IMR-90 (cell line): ENCODE data around the gene TMTC1. TPM values are rescaled to one million over a fixed set of nuclear protein-coding genes. Genes with fewer than 3 reads are reported as not detected.

Experiments used
- ATAC-seq: fragments of 200-7000 bp; cut with Tn5 transposase; 2 replicates; pipeline ENCODE4 v1.9.1; 2020; ENCODE audit warnings: low read depth, mild to moderate bottlenecking, moderate library complexity
- BruUV-seq: library from RNA; stranded (reverse); fragments of 400-500 nt; replicated peaks from 2 replicates; lab custom pipeline; 2021; lab: Mats Ljungman, UMichigan
- CTCF ChIA-PET: fragments of 300-600 bp; formaldehyde crosslinking; extraction: SDS; loops from one replicate; lab custom pipeline; 2021; ENCODE audit warnings: antibody characterized with exemption; lab: Yijun Ruan, JAX
- POLR2A ChIA-PET: fragments of 300-600 bp; sonication (Branson Sonifier 250); formaldehyde crosslinking; loops from one replicate; lab custom pipeline; 2022; ENCODE audit warnings: antibody characterized with exemption; ENCODE audit not compliant: unreplicated experiment; lab: Charles Lee
- DNase-seq: peaks from one replicate; pipeline ENCODE4 v3.0.0; 2013
- H2AFZ ChIP-seq: replicated peaks from 2 replicates; pipeline ENCODE3; 2013; ENCODE audit warnings: low read length, mild to moderate bottlenecking; ENCODE audit not compliant: poor library complexity
- H2AK5ac ChIP-seq: 2 replicates; pipeline ENCODE4 v1.6.1; 2013; ENCODE audit warnings: low read depth, low read length, inconsistent platforms
- H2AK9ac ChIP-seq: replicated peaks from 2 replicates; pipeline ENCODE3; 2013; ENCODE audit warnings: mild to moderate bottlenecking, low read depth, low read length, moderate library complexity; ENCODE audit not compliant: poor library complexity
- H2BK120ac ChIP-seq: 2 replicates; pipeline ENCODE4 v1.6.1; 2013; ENCODE audit warnings: low read depth, low read length, inconsistent platforms
- H2BK15ac ChIP-seq: 3 replicates; pipeline ENCODE4 v1.6.1; 2013; ENCODE audit warnings: low read depth, low read length, inconsistent platforms
- H2BK20ac ChIP-seq: 2 replicates; pipeline ENCODE4 v1.6.1; 2013; ENCODE audit warnings: low read depth, mild to moderate bottlenecking, inconsistent platforms, low read length, moderate library complexity
- H2BK5ac ChIP-seq: 2 replicates; pipeline ENCODE4 v1.6.1; 2013; ENCODE audit warnings: mild to moderate bottlenecking, low read depth, low read length, inconsistent platforms; ENCODE audit not compliant: poor library complexity, severe bottlenecking
- H3K14ac ChIP-seq: replicated peaks from 2 replicates; pipeline ENCODE4 v1.6.1; 2013; ENCODE audit warnings: low read depth, low read length, inconsistent platforms
- H3K18ac ChIP-seq: 2 replicates; pipeline ENCODE4 v1.6.1; 2013; ENCODE audit warnings: low read depth, low read length, control low read depth
- H3K23ac ChIP-seq: 2 replicates; pipeline ENCODE4 v1.6.1; 2013; ENCODE audit warnings: low read depth, low read length, inconsistent platforms
- H3K27ac ChIP-seq: 2 replicates; pipeline ENCODE4 v1.5.1; 2013; ENCODE audit warnings: mild to moderate bottlenecking, control low read depth, low read length; ENCODE audit not compliant: insufficient read depth
- H3K27me3 ChIP-seq: 2 replicates; pipeline ENCODE4 v1.6.1; 2013; ENCODE audit warnings: low read length; ENCODE audit not compliant: control insufficient read depth, insufficient read depth
- H3K36me3 ChIP-seq: 2 replicates; pipeline ENCODE4 v1.6.1; 2013; ENCODE audit warnings: low read length, mixed read lengths; ENCODE audit not compliant: control insufficient read depth, insufficient read depth
- H3K4ac ChIP-seq: 2 replicates; pipeline ENCODE4 v1.6.1; 2013; ENCODE audit warnings: low read depth, low read length, inconsistent platforms
- H3K4me1 ChIP-seq: 2 replicates; pipeline ENCODE4 v1.6.1; 2013; ENCODE audit warnings: low read length, mixed read lengths; ENCODE audit not compliant: control insufficient read depth, insufficient read depth
- H3K4me2 ChIP-seq: 2 replicates; pipeline ENCODE4 v1.6.1; 2013; ENCODE audit warnings: low read depth, mild to moderate bottlenecking, control low read depth, low read length, moderate library complexity
- H3K4me3 ChIP-seq: 2 replicates; pipeline ENCODE4 v1.5.1; 2013; ENCODE audit warnings: low read depth, mild to moderate bottlenecking, control low read depth, low read length, moderate library complexity; ENCODE audit not compliant: insufficient read depth
- H3K56ac ChIP-seq: 2 replicates; pipeline ENCODE4 v1.6.1; 2013; ENCODE audit warnings: low read length, inconsistent platforms; ENCODE audit not compliant: insufficient read depth; ENCODE audit errors: extremely low read depth
- H3K79me1 ChIP-seq, 2 experiments: 2 replicates each; pipeline ENCODE4 v1.6.1; 2013; ENCODE audit warnings: low read length in 2 of 2, inconsistent platforms in 1 of 2, low read depth in 1 of 2
- H3K9ac ChIP-seq: 2 replicates; pipeline ENCODE4 v1.6.1; 2013; ENCODE audit warnings: low read depth, low read length, control low read depth
- H3K9me1 ChIP-seq: 2 replicates; pipeline ENCODE4 v1.6.1; 2013; ENCODE audit warnings: low read length, inconsistent platforms; ENCODE audit not compliant: insufficient read depth
- H3K9me3 ChIP-seq: 2 replicates; pipeline ENCODE4 v1.6.1; 2013; ENCODE audit warnings: low read length; ENCODE audit not compliant: control insufficient read depth, insufficient read depth
- H4K20me1 ChIP-seq: 2 replicates; pipeline ENCODE4 v1.6.1; 2013; ENCODE audit warnings: low read length, inconsistent platforms; ENCODE audit not compliant: insufficient read depth
- H4K5ac ChIP-seq: 2 replicates; pipeline ENCODE4 v1.6.1; 2013; ENCODE audit warnings: mild to moderate bottlenecking, low read depth, low read length, control low read depth
- H4K8ac ChIP-seq, 2 experiments: 2 replicates each; pipeline ENCODE4 v1.6.1; 2013; ENCODE audit warnings: low read depth in 2 of 2, low read length in 2 of 2, control low read depth in 1 of 2, inconsistent platforms in 1 of 2
- H4K91ac ChIP-seq: 2 replicates; pipeline ENCODE4 v1.6.1; 2013; ENCODE audit warnings: low read depth, low read length, inconsistent platforms; ENCODE audit not compliant: insufficient read depth
- CEBPB ChIP-seq: IDR thresholded peaks from 2 replicates; pipeline ENCODE4 v1.6.1; 2012; ENCODE audit warnings: low read depth, low read length, improper control_type of control experiment
- CTCF ChIP-seq: conservative IDR thresholded peaks from 2 replicates; pipeline ENCODE4 v1.5.1; 2012; ENCODE audit warnings: mild to moderate bottlenecking, low read depth, low read length, improper control_type of control experiment
- NFE2L2 ChIP-seq: fragments of 150-350 bp; IDR thresholded peaks from 2 replicates; pipeline ENCODE4 v1.6.1; 2016; ENCODE audit warnings: low read depth, mild to moderate bottlenecking, low read length
- SMC3 ChIP-seq: fragments of 150-350 bp; IDR thresholded peaks from 2 replicates; pipeline ENCODE4 v1.6.1; 2016; ENCODE audit warnings: low read depth, mild to moderate bottlenecking, antibody characterized with exemption, low read length, moderate library complexity
- USF2 ChIP-seq: fragments of 150-350 bp; IDR thresholded peaks from 2 replicates; pipeline ENCODE4 v1.6.1; 2017; ENCODE audit warnings: mild to moderate bottlenecking, antibody characterized with exemption, low read length, low read depth
- WGBS, 2 experiments: methylation state at CpG; one replicate each; pipeline versions ENCODE4 v1.1.5 to v1.1.7; 2013; ENCODE audit warnings: missing lambda C conversion rate in 2 of 2; ENCODE audit not compliant: insufficient read length in 1 of 2; ENCODE audit errors: extremely low coverage in 2 of 2; 5-methylcytosine and 5-hydroxymethylcytosine counted together
- dilution Hi-C: fragments of 300-500 bp; cut with HindIII; formaldehyde crosslinking; loops from one replicate; pipeline ENCODE4 v1.14.3; 2018; ENCODE audit warnings: low sequenced_read_pairs; ENCODE audit not compliant: unreplicated experiment
- in situ Hi-C: fragments of 300-500 bp; cut with MboI; formaldehyde crosslinking; loops from 3 replicates; pipeline ENCODE4 v1.14.3; 2019; ENCODE audit warnings: low sequenced_read_pairs, inconsistent platforms, mixed read lengths
- intact Hi-C: fragments of 100-400 bp; cut with micrococcal nuclease; formaldehyde crosslinking; loops from 2 replicates; pipeline ENCODE4 v1.10.0; 2022
- polyA plus RNA-seq, 3 experiments: library from polyadenylated mRNA; depleted of rRNA; stranded (reverse); fragments of >200 nt; gene quantifications; 2 replicates each; pipeline ENCODE4 v1.2.3, GENCODE V29; 2012; ENCODE audit warnings: low replicate concordance in 1 of 3
- total RNA-seq: library from RNA; depleted of rRNA; stranded (reverse); fragments of >200 nt; gene quantifications from 2 replicates; pipeline ENCODE4 v1.2.3, GENCODE V29; 2012

The TMTC1 gene
- total and polyA plus RNA-seq, 2 of the 4 experiments (the other 2 are of a cell fraction): 12.5 to 36.4 TPM

GRCh38 chr12:29566441-29566840 lies 217.3 kb downstream of the TMTC1 start:
- Histone ChIP-seq H2AK9ac (no peak overlapping the region), H3K4ac (peak overlapping the region; percentile 30), H4K20me1 (no peaks in the 10 kb centered on the region), H3K9me3 (no peaks in the 10 kb centered on the region), H3K36me3 (peaks cover 20% of the 10 kb centered on the region; the same call in 1 of the 2 replicates), H3K4me1 (peaks cover 11% of the 10 kb centered on the region), H2AFZ (no peak overlapping the region), H3K23ac (no peak overlapping the region), H3K79me1 (peaks cover 0 to 4% of the 10 kb centered on the region in 2 experiments; a peak in 2 of 4 replicates), H3K56ac (no peak overlapping the region), H2BK5ac (no peak overlapping the region), H2BK120ac (0 out of 2 replicates have a peak overlapping the region, but pooled peaks have one; percentile 32), H3K9me1 (peaks cover 18% of the 10 kb centered on the region), H4K5ac (no peak overlapping the region), H4K8ac (no peak overlapping the region), H2BK20ac (no peak overlapping the region), H3K4me3 (no peak overlapping the region), H3K27ac (no peak overlapping the region), H3K9ac (no peak overlapping the region), H3K14ac (no peak overlapping the region), H3K4me2 (no peak overlapping the region), H3K18ac (no peak overlapping the region), H4K91ac (peak overlapping the region; percentile 43; the same call in 1 of the 2 replicates), H2AK5ac (0 out of 2 replicates have a peak overlapping the region, but pooled peaks have one; percentile 23), H2BK15ac (no peak overlapping the region; the same call in 2 of the 3 replicates), H3K27me3 (no peaks in the 10 kb centered on the region)
- BruUV-seq: no TSS peak
- intact Hi-C loops: no loop called here
- ATAC-seq: no peak
- ChIA-PET POLR2A (no interaction called here), CTCF (no interaction called here)
- dilution Hi-C loops: no loop called here
- in situ Hi-C loops: no loop called here
- peak; percentile 37 for DNase-seq
- TF ChIP-seq USF2 (no peak), CEBPB (no peak), SMC3 (no peak), NFE2L2 (no peak), CTCF (no peak)
- WGBS, 2 experiments: no CpG with 5 or more reads among the region's 6 CpGs
